ENCODE results near the gene MPP4.

DNA sequence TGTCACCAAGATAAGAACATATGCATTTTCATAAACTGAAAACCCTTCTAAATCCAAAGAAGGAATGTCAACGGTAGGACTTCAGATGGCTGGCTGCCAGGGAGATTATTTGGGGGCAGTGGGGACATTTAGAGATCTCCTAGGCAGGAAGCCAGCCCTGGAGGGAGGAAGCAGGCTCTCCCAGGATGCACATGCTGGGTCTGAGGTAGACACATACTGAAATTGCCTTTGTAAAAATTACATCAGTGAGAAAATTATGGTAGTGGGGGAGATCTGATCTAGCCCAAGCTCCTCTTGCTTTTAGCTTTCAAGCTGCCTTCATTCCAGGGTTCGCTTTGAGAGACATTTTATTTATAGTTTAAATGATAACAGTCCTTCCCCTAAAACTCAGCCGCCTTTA is 24.1 kb downstream of the MPP4 start:
- no peak for TF ChIP-seq POLR2A (IDR thresholded peaks at IDR 0.05)
- TF ChIP-seq, protein P1, sequence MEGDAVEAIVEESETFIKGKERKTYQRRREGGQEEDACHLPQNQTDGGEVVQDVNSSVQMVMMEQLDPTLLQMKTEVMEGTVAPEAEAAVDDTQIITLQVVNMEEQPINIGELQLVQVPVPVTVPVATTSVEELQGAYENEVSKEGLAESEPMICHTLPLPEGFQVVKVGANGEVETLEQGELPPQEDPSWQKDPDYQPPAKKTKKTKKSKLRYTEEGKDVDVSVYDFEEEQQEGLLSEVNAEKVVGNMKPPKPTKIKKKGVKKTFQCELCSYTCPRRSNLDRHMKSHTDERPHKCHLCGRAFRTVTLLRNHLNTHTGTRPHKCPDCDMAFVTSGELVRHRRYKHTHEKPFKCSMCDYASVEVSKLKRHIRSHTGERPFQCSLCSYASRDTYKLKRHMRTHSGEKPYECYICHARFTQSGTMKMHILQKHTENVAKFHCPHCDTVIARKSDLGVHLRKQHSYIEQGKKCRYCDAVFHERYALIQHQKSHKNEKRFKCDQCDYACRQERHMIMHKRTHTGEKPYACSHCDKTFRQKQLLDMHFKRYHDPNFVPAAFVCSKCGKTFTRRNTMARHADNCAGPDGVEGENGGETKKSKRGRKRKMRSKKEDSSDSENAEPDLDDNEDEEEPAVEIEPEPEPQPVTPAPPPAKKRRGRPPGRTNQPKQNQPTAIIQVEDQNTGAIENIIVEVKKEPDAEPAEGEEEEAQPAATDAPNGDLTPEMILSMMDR (IDR thresholded peaks at IDR 0.05): no peak
